GM10248 (cell line): ENCODE data around the gene FOSB.

Experiments
- CTCF ChIA-PET: fragments of 300-600 bp; sonication (Branson Sonifier 250); formaldehyde crosslinking; extraction: SDS; loops from one replicate; lab custom pipeline; 2021; ENCODE audit warnings: antibody characterized with exemption; lab: Yijun Ruan, JAX
- POLR2A ChIA-PET: fragments of 350-650 bp; sonication (Branson Sonifier 250); formaldehyde crosslinking; extraction: SDS; loops from one replicate; lab custom pipeline; 2020; ENCODE audit warnings: antibody characterized with exemption; lab: Yijun Ruan, JAX
- DNase-seq: peaks from one replicate; pipeline ENCODE4 v3.0.0; 2012; ENCODE audit errors: extremely low spot score
- CTCF ChIP-seq: IDR thresholded peaks from 2 replicates; pipeline ENCODE4 v1.5.1; 2012; ENCODE audit warnings: mild to moderate bottlenecking, low read depth; ENCODE audit errors: extremely low read depth, missing control alignments, control extremely low read depth

Gene FOSB

GRCh38 chr19:45469945-45470761 is 2.4 kb downstream of the FOSB start:
- no peak for TF ChIP-seq CTCF
- ChIA-PET CTCF (interaction anchor here (1.0 to 11.8 kb wide), 12 partner anchors 8 to 172 kb away, joined by 3 to 339 read pairs (median 6); no protein-coding TSS in a partner anchor), POLR2A (interaction anchor here (1.0 to 3.7 kb wide), 8 partner anchors 8 to 176 kb away, joined by 3 to 48 read pairs (median 7); partner anchors contain the start of gene VASP)
- DNase-seq = no peak

GRCh38 chr19:45470762-45471081 is 2.9 kb downstream of the FOSB start:
- no peak for DNase-seq
- no peak for TF ChIP-seq CTCF
- ChIA-PET CTCF (interaction anchor here (2.0 to 11.8 kb wide), 3 partner anchors 17 to 171 kb away, joined by 4 to 339 read pairs (median 91); no protein-coding TSS in a partner anchor), POLR2A (interaction anchor here (0.6 kb wide), 1 partner anchor 23 kb away, joined by 3 read pairs; no protein-coding TSS in a partner anchor)

- TF ChIP-seq CTCF = no peak
- CTCF ChIA-PET = interaction anchor here (2.0 to 11.8 kb wide), 3 partner anchors 17 to 170 kb away, joined by 4 to 339 read pairs (median 91); no protein-coding TSS in a partner anchor
- no peak for DNase-seq
- POLR2A ChIA-PET = interaction anchor here (0.6 to 1.9 kb wide), 3 partner anchors 19 to 32 kb away, joined by 3 to 4 read pairs (median 3); no protein-coding TSS in a partner anchor
Observed at GRCh38 chr19:45471111-45471930, 3.5 kb downstream of the FOSB start.

GRCh38 chr19:45471931-45472562 is 4.3 kb downstream of the FOSB start:
- ChIA-PET CTCF (interaction anchor here (2.0 to 11.8 kb wide), 3 partner anchors 16 to 170 kb away, joined by 4 to 339 read pairs (median 91); no protein-coding TSS in a partner anchor), POLR2A (interaction anchor here (1.2 to 1.9 kb wide), 2 partner anchors 19 to 33 kb away, joined by 3 to 4 read pairs; no protein-coding TSS in a partner anchor)
- DNase-seq = no peak
- TF ChIP-seq CTCF = no peak

- no peak for TF ChIP-seq CTCF
- POLR2A ChIA-PET = interaction anchor here (0.6 to 1.9 kb wide), 5 partner anchors 16 to 894 kb away, joined by 3 to 4 read pairs (median 4); no protein-coding TSS in a partner anchor
- CTCF ChIA-PET = interaction anchor here (2.0 to 11.8 kb wide), 3 partner anchors 15 to 169 kb away, joined by 4 to 339 read pairs (median 91); no protein-coding TSS in a partner anchor
- no peak for DNase-seq
Observed at GRCh38 chr19:45472563-45473366, 5.0 kb downstream of the FOSB start.
